ENCODE data around the gene TULP3.

Gene TULP3

DNA sequence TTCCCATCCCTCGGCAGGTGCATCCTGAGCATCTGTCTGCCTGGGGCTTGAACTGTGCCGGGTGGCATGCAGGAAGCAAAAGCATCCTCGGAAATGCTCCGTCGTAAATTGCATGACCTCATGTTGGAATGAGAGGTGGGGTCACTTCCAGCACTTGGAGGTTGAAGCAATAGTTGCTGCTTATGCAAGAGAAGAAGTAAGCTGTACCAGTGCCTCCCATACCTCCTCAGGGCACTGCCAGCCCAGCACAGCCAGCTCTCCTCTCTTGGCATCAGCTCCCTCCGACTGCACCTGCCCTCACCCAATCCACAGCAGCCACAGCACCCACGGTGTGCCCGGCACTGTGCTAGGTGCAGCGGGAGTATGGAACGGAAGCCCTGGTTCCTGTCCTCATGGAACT lies 80.1 kb downstream of the TULP3 start:
- DNase-seq (ENCODE audit: low read depth) = no peak

DNA sequence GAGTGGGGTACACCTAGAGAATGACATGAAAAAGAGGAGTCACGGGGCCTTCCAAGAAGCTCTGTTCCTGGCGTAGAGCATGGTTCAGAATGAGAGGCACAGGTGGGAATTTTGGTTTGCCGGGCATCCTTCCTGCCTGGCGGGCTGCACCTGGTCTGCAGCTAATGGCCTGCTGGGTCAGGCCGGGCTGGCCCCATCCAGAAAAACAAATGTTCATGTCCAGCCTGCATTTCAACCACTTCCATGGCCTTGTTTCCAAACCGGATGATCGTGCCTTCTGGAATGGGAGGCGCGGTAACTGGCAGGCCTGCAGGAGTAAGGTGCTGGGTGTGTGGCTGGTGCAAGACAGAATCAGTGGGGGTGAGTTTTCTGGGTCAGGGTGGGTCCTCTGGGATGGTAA lies 82.9 kb downstream of the TULP3 start:
- no peak for DNase-seq (ENCODE audit: low read depth)

DNA sequence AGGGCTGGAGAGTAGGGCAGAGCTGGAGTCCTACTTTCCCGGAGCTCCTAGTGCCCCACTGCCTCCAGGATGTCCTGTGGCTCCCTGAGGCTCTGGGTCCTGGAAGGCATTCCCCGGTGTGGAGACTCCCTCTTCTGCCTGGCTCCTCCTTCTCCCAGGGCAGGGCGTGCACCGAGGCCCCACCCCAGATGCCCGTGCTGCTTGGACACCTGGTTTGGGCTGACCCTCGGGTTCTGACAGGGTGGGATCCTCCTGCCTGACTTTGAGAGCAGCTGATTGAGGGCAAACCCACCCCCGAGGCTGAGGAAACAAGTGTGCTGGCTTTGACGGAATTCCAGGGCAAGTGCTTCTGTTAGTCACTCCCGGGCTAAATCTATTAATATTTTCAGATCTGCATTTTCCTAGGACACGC lies 83.9 kb downstream of the TULP3 start:
- no peak for DNase-seq (ENCODE audit: low read depth)

DNA sequence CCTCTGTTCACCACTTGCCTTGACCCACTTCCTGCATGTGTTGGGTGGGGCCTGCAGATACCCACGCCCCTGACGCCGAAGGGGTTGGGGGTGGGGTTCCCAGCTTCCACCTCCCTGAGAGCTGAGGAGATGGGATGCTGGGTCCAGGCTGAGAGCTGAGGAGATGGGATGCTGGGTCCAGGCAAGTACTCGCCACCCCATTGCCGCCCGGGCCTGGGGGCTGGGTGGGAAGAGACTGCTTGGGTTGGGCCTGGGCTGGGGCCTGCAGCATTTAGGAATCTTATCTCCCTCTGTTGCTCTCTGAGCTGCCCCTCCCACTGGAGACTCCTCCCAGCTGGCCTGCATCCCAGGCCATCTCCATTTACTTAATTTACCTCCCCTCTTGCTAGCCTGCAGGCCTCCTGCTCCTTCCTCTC lies 85.9 kb downstream of the TULP3 start:
- DNase-seq (ENCODE audit: low read depth) = no peak

DNA sequence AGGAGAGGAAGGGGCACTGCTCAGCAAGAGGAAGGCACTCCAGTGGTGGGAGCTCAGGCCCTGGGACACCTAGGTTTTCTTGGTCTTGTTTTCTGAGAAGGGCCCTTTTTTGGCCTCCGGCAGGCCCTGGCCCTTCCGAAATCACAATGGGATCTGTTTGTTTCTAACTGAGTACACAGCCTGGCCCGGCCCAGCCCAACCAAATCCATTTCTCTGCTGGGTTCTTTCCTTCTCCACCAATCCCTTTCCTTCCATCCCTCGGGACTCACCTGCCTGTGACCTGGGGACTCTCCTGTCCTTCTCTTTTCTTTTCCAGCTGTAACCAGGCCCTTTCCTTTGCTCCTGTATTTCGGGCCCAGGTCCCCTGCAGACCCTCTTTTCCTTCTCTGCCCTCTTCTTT lies 87.1 kb downstream of the TULP3 start:
- no peak for DNase-seq (ENCODE audit: low read depth)

DNA sequence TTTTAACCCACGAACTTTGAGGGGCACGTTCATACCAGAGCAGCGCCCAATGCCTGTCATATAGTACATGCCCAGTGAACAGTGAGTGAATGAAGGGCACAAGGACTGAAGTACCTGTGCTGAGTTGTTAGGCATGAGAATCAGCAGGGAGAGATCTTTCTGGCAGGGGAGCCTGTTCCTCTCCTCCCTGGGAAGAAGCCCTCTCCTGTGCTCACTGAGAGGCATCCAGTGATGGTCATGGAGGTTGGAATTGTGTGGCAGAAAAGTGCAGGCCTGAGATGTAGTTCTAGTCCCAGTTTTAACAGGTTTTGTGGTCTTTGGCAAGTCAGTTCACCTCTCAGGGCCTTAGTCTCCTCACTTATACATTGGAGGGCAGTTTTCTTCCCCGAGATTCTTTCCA lies 89.1 kb downstream of the TULP3 start:
- no peak for DNase-seq (ENCODE audit: low read depth)

DNA sequence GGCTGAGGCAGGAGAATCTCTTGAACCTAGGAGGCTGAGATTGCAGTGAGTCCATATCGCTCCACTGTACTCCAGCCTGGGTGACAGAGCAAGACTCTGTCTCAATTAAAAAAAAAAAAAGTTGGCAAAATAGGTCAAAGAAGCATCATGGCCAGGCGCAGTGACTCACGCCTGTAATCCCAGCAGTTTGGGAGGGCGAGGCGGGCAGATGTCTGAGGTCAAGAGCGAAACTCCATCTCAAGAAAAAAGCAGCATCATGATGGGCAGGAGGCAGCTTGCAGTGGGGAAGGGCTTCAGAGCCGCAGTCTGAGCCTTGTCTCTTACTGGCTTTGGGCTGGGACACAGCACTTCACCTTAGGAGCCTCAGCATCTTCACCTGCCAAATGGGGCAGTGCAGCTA lies 89.9 kb downstream of the TULP3 start:
- no peak for DNase-seq (ENCODE audit: low read depth)

DNA sequence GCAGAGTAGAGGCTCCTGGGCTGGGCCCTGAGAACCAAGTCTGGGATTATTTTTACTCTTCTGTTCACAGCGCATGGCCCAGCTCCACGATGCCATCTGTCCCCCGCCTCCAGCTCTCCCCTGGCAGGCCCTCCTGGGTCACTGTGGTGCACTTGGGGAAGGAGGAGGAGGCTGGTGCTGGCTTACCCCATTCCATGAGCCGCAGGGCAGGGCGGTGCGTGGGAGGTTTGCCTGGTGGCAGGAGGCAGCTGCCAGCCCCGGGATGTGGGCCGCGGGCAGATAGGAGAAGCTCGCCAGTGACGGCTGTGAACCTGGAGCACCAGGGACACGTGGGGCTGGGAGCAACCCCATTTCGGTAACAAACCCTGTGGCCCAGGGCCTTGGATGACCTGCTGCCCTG lies 91.7 kb downstream of the TULP3 start:
- no peak for DNase-seq (ENCODE audit: low read depth)

DNA sequence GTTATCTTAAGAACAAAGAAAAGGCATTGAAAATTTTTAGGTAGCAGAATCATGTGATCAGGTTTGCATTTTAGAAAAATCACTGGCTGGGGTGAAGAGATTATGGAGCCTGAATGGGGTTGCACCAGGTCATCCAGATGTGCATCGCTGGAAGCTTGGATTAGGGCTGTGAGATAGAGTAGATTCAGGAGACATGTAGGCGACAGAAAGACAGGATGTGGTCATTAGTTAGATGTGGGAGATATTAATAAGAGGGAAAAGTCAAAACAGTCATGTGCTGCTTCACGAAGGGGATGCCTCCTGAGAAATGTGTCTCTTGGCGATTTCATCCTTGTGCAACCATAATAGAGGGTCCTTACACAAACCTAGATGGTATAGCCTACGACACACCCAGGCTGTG lies 93.6 kb downstream of the TULP3 start:
- DNase-seq (ENCODE audit: low read depth) = no peak

DNA sequence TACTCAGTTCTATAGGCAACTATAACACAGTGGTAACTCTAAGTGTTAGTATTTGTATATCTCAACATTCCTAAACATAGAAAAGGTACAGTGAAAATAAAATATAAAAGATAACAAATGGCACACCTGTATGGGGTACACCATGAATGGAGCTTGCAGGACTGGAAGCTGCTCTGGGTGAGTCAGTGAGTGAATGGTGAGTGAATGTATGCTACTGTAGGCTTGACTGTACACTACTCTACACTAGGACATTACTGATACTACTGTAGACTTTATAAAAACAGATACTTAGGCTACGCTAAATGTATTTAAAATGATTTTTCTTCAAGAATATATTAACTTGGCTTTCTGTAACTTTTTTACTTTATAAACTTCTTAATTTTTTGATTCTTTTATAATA lies 94.0 kb downstream of the TULP3 start:
- DNase-seq (ENCODE audit: low read depth) = no peak

DNA sequence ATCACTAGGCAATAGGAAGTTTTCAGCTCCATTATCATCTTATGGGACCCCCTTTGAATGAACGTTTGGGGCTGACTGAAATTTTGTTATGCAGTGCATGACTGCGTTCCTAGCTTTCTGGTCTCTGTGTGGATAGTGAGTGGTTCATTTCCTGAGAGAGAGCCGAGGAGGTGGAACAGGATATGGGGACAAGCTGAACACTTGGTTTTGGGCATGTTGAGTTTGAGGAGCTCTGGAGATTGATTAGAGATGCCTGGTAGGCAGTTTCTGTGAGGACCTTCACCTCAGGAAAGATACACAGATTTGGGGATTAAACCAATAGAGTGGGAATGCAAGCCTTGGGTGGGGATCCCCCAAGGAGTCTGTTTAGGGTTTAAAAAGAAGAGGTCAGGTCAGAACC lies 96.2 kb downstream of the TULP3 start:
- no peak for DNase-seq (ENCODE audit: low read depth)

DNA sequence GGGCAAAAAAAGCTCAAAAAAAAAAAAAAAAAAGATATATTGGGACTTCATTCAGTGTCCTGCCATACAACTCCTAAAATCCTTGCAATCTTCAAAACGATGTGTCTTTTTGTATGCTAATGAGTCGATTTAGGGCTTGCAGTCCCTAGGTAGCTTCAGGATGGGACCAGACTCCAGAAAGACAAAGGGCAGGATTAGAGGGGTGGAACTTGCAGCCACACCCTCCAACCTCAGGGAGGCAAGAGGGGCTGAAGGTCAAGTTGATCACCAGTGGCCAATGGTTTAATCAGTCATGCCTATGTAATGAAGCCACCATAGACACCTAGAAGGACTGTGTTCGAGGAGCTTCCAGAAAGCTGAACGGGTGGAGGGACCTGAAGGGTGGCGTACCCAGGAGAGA lies 97.8 kb downstream of the TULP3 start:
- DNase-seq (ENCODE audit: low read depth) = no peak
